ENCODE data around the gene CMPK1. TPM values are rescaled to one million over a fixed set of nuclear protein-coding genes. Genes with fewer than 3 reads are reported as not detected.
A peak's percentile ranks its signal among the peaks of the same experiment; 100 is the strongest.
"Not testable (repeated sequence)": the region's sequence is repeated elsewhere in the genome, so short reads cannot be mapped to it uniquely, and the experiment has no call there.

Gene CMPK1, protein sequence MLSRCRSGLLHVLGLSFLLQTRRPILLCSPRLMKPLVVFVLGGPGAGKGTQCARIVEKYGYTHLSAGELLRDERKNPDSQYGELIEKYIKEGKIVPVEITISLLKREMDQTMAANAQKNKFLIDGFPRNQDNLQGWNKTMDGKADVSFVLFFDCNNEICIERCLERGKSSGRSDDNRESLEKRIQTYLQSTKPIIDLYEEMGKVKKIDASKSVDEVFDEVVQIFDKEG
- polyA plus RNA-seq (ENCODE audit: insufficient read length), result 74.6 TPM
- long read RNA-seq, donor 1, transcript CMPK1-203 (6 exons, 2,930 nt), result major isoform, 26 of 27 reads
- long read RNA-seq, donor 1, partial matches to known transcripts, result 0 of 27 reads
- long read RNA-seq, donor 1, other reads (novel, unspliced or antisense), result 0 of 27 reads
- long read RNA-seq, donor 2, transcript CMPK1-203 (6 exons, 2,930 nt), result major isoform, 27 of 27 reads
- long read RNA-seq, donor 2, partial matches to known transcripts, result 0 of 27 reads
- long read RNA-seq, donor 2, other reads (novel, unspliced or antisense), result 0 of 27 reads
- long read RNA-seq, donor 3, transcript CMPK1-203 (6 exons, 2,930 nt), result major isoform, 30 of 32 reads
- long read RNA-seq, donor 3, partial matches to known transcripts, result 0 of 32 reads
- long read RNA-seq, donor 3, other reads (novel, unspliced or antisense), result 0 of 32 reads
- long read RNA-seq, donor 4, partial matches to known transcripts, result 9 of 10 reads
- long read RNA-seq, donor 4, other reads (novel, unspliced or antisense), result 0 of 10 reads
- long read RNA-seq, donor 5, transcript CMPK1-203 (6 exons, 2,930 nt), result major isoform, 31 of 32 reads
- long read RNA-seq, donor 5, partial matches to known transcripts, result 0 of 32 reads
- long read RNA-seq, donor 5, other reads (novel, unspliced or antisense), result 0 of 32 reads
- long read RNA-seq, donor 6, transcript CMPK1-203 (6 exons, 2,930 nt), result major isoform, 31 of 31 reads
- long read RNA-seq, donor 6, partial matches to known transcripts, result 0 of 31 reads
- long read RNA-seq, donor 6, other reads (novel, unspliced or antisense), result 0 of 31 reads
- long read RNA-seq, donor 7, transcript CMPK1-203 (6 exons, 2,930 nt), result major isoform, 30 of 57 reads
- long read RNA-seq, donor 7, partial matches to known transcripts, result 27 of 57 reads
- long read RNA-seq, donor 7, other reads (novel, unspliced or antisense), result 0 of 57 reads
- long read RNA-seq, donor 8, transcript CMPK1-203 (6 exons, 2,930 nt), result major isoform, 10 of 12 reads
- long read RNA-seq, donor 8, partial matches to known transcripts, result 0 of 12 reads
- long read RNA-seq, donor 8, other reads (novel, unspliced or antisense), result 0 of 12 reads

DNA sequence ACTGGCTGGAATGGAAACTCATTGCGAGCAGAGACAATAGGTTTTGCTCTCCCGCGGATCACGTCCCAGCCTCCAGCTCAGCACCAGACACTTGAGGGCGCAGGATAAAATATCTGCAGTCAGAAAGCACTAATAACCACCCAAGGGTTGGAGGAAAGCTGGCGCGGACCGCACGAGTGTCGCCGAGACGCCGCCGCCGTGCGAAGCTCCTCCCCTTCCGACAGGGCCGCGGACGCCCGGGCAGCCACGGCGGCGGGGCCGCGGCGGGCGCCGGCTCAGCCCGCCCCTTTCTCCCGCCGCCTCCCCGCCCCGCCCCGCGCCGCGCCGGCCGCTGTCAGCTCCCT lies at the start of gene CMPK1:
TSS of gene CMPK1 (plus strand) at position 213 of the 344 bp plus-strand sequence. CDS start 156 bp downstream, outside the sequence.
- DNase-seq, result peak; percentile 79

GRCh38 chr1:47288116-47288515 lies 45.5 kb upstream of the CMPK1 start:
- DNase-seq, result not testable (repeated sequence)

DNA sequence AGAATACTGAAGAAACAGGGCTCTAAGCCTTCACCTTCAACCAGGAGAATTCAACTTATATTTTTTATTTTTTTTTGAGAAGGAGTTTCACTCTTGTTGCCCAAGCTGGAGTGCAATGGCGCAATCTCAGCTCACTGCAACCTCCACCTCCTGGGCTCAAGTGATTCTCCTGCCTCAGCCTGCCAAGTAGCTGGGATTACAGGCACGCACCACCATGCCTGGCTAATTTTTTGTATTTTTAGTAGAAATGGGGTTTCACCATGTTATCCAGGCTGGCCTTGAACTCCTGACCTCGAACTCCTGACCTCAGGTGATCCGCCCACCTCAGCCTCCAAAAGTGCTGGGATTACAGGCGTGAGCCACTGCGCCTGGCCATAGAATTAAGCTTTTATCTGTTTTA lies 38.7 kb upstream of the CMPK1 start:
- DNase-seq, result not testable (repeated sequence)

DNA sequence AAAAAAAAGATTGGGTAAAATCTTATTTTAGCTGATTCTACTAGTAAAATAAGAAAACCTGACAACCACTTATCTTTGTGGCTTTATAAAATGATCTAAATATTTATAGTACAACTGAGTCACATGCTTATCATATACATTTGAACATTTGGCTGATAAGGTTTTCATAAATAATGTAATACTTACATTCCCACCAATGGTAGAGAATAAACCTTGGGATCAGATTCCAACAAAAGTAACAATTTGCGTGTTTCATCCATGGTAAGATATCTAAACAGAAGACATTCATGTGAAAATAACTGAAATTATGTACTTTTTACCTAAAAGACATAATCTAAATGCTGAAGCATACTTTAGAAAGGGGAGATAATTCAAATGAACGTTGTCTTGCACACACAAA lies 38.0 kb upstream of the CMPK1 start:
- no peak for DNase-seq

DNA sequence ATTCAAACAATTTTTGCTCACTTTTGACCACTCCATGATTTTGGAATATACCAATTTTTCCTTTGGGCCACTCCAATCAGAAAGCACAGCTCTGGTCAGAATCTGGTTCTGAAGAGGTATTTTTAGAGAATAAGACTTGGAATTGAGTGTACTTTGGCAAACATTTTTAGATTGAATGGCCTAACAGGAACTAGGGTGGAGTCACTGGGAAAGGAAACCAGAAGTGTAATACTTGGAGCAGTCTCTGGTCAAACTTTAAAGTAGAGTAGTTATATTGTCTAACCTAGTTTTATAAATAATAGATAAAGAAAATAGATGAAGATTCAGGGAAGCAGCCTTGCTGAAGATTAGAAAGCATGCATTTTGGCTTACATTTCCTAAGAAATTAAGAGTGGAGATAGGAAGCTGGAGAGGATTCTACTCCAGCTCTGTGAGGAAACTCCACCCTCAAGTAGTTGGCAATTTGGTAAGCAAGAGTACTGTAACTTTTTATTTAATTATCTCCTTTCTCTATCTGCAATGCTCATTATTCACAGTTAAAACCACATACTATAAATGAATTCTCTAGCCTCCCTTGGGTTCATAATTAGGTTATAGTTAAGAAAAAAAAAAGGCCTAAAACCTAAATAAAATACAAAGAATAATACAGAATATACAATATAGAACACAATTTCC lies 35.4 kb upstream of the CMPK1 start:
- DNase-seq, result no peak

DNA sequence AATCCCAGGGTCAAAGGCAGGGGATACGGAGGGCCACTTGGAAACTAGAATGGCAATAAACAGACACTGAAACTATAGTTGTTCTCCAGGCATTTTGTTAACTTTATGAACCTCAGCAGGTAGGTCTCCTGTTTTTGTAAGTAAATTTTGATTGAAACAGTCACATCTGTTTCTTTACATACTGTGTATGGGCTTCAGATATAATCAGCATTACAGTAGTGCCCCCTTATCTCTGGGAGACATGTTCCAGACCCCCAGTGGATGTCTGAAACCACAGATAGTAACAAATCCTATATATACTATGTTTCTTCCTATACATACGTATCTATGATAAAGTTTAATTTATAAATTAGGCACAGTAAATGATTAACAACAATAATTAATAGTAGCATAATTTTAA lies 31.1 kb upstream of the CMPK1 start:
- DNase-seq, result no peak

DNA sequence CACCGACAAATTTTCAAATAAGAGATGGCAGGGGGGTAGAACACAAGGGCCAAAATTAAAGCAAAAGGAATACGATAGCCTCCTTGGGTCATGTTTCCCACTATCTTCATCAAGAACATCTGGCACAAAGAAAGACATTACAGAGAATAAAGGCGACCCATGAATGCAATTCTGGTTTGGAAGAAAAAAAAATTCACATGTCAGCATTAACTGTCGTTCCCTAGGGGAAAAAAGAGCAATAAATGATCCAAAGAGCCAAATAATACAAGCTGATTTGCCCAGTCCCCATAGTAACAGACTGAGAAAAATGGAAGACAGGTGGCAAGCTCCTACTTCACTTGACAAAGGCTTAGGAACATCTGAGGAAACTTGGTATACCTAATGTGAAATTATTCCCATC lies 24.2 kb upstream of the CMPK1 start:
- no peak for DNase-seq

- peak; percentile 99 for DNase-seq
These were observed 19.5 kb upstream of the CMPK1 start, which contains the start of gene STIL for GRCh38 chr1:47313915-47314664. TSS of gene STIL (minus strand) at chr1:47314147. CDS start at chr1:47310319, 3,828 bp downstream.

DNA sequence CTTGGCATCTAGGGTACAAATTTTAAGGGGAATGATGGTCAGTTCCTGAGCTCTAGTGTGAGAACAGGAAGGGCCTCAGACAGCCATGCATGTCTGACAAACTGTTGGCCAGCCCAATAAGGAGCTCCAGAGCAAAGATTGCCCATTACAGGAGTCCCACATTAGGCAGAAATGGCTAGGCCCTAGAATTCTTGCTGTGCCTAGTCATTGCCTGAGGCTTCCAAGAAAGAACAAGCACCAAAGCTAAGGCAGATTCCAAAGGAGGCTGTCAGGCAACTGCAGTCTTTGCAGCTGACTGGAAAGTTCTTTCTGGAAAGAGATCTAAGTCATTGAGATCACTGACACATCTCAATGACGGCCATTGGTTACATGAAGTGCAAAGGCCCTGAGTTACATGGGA lies 15.7 kb upstream of the CMPK1 start:
- DNase-seq, result no peak

- DNase-seq, result not testable (repeated sequence)
These were observed 13.6 kb upstream of the CMPK1 start for GRCh38 chr1:47319968-47320367.

GRCh38 chr1:47323599-47324031 lies 10.0 kb upstream of the CMPK1 start:
- DNase-seq, result no peak

GRCh38 chr1:47324682-47325081 lies 8.9 kb upstream of the CMPK1 start:
- DNase-seq, result no peak

- no peak for DNase-seq
These were observed 8.1 kb upstream of the CMPK1 start for GRCh38 chr1:47325528-47325927.

DNA sequence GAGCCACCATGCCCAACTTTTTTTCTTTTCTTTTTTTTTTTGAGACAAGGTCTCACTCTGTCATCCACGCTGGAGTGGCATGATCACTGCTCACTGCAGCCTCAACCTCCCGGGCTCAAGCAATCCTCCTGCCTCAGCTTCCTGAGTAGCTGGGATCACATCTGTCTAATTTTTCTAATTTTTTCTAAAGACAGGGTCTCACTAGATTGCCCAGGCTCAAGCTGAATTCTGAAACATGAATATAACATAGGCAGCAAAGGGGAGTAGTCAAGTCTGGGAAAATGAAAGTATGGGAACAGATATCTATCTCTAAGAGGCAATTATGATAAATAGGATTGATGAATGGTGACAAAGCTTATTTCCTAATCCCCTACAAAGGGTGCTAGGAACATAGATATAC lies 7.3 kb upstream of the CMPK1 start:
- DNase-seq, result no peak

GRCh38 chr1:47328992-47329391 lies 4.6 kb upstream of the CMPK1 start:
- DNase-seq, result no peak

GRCh38 chr1:47330212-47330611 lies 3.4 kb upstream of the CMPK1 start:
- no peak for DNase-seq

- no peak for DNase-seq
These were observed 1.7 kb upstream of the CMPK1 start for GRCh38 chr1:47331875-47332274.

GRCh38 chr1:47332779-47333577 lies 612 bp upstream of the CMPK1 start:
- DNase-seq, result no peak

- peak; percentile 82 for DNase-seq
These were observed 553 bp downstream of the CMPK1 start for GRCh38 chr1:47333922-47334764.

All from left kidney (tissue), 8 donors.